K562 treated with DMSO at 1 percent for 12 hours (cell line): ENCODE data around the gene CETN3. TPM values are rescaled to one million over a fixed set of nuclear protein-coding genes. Genes with fewer than 3 reads are reported as not detected.

Experiments used
- total RNA-seq: library from RNA; unstranded; fragments of 300-600 nt; gene quantifications from 2 replicates; pipeline ENCODE4 v1.2.3, GENCODE V29; 2022; ENCODE audit not compliant: insufficient read depth

The CETN3 gene
- 23.7 and 30.5 TPM in 2 replicates for total RNA-seq

GRCh38 chr5:90409318-90410177, at the start of gene CETN3:
TSS of gene CETN3 (minus strand) at chr5:90409756. CDS start at chr5:90409661, 95 bp downstream.

Other genes starting within 250 kb of the CETN3 start
- 3.4 and 8.9 TPM in 2 replicates for gene MBLAC2, start 65.0 kb upstream of the CETN3 start, total RNA-seq
- 2.7 and 9.5 TPM in 2 replicates for gene POLR3G, start 65.1 kb upstream of the CETN3 start, total RNA-seq
- gene LYSMD3, start 119.8 kb upstream of the CETN3 start, total RNA-seq, result 7.4 and 21.4 TPM in 2 replicates
- gene ADGRV1, start 149.0 kb upstream of the CETN3 start, total RNA-seq, result 6.3 and 15.1 TPM in 2 replicates